WERI-Rb-1 (cell line): ENCODE data around the gene SEPSECS.

ENCODE experiments used
- DNase-seq: peaks from one replicate; pipeline ENCODE4 v3.0.0-alpha.2; 2020
- H3K27ac ChIP-seq: fragments of 250-450 bp; sonication (Bioruptor Pico); 2 replicates; pipeline ENCODE4 v1.5.1; 2020; ENCODE audit warnings: mild to moderate bottlenecking, moderate library complexity
- H3K27me3 ChIP-seq: fragments of 250-450 bp; sonication (Bioruptor Pico); 2 replicates; pipeline ENCODE4 v1.5.1; 2021; ENCODE audit warnings: mild to moderate bottlenecking, low read depth, moderate library complexity; ENCODE audit not compliant: insufficient read depth, severe bottlenecking
- H3K36me3 ChIP-seq: fragments of 250-450 bp; sonication (Bioruptor Pico); 2 replicates; pipeline ENCODE4 v1.5.1; 2020; ENCODE audit warnings: mild to moderate bottlenecking, moderate library complexity
- H3K4me3 ChIP-seq: 2 replicates; pipeline ENCODE4 v1.5.1; 2011; ENCODE audit warnings: low read depth, mild to moderate bottlenecking, control low read depth, low read length
- H3K9me3 ChIP-seq: fragments of 250-450 bp; sonication (Bioruptor Pico); 2 replicates; pipeline ENCODE4 v1.5.1; 2021; ENCODE audit warnings: mild to moderate bottlenecking, moderate library complexity; ENCODE audit not compliant: severe bottlenecking
- TF ChIP-seq, protein P1 (sequence below): IDR thresholded peaks from 2 replicates; pipeline ENCODE4 v1.5.1; 2011; ENCODE audit warnings: low read depth, mild to moderate bottlenecking, control low read depth, inconsistent platforms, low read length

SEPSECS gene

GRCh38 chr4:25154594-25155265, 5.5 kb downstream of the SEPSECS start:
- H3K4me3 ChIP-seq: no peak overlapping the region
- TF ChIP-seq, protein P1, sequence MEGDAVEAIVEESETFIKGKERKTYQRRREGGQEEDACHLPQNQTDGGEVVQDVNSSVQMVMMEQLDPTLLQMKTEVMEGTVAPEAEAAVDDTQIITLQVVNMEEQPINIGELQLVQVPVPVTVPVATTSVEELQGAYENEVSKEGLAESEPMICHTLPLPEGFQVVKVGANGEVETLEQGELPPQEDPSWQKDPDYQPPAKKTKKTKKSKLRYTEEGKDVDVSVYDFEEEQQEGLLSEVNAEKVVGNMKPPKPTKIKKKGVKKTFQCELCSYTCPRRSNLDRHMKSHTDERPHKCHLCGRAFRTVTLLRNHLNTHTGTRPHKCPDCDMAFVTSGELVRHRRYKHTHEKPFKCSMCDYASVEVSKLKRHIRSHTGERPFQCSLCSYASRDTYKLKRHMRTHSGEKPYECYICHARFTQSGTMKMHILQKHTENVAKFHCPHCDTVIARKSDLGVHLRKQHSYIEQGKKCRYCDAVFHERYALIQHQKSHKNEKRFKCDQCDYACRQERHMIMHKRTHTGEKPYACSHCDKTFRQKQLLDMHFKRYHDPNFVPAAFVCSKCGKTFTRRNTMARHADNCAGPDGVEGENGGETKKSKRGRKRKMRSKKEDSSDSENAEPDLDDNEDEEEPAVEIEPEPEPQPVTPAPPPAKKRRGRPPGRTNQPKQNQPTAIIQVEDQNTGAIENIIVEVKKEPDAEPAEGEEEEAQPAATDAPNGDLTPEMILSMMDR: no peak
- DNase-seq: no peak

DNA sequence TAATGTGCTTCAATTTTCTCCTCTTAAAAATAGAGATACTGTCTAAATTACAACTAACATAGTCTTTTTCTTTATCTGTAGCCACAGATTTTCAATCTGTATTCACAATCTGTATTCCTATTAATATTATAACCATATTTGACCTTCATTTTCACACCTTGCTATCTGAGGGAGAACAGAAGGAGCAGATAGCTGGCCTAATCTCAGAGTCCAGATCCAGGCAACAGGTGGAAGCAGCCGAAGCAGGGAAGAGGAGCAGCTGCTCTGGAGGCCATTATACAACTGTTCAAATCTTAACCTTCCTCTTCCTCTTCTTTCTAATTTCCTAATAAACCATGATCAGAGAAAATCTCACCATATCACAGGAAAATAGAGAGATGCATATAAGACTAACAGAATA, 14.2 kb downstream of the SEPSECS start:
- H3K4me3 ChIP-seq: no peak overlapping the region
- no peak overlapping the region for H3K27ac ChIP-seq
- H3K9me3 ChIP-seq: no peaks in the 10 kb centered on the region
- no peaks in the 10 kb centered on the region for H3K36me3 ChIP-seq
- no peaks in the 10 kb centered on the region for H3K27me3 ChIP-seq
- no peak for DNase-seq
- TF ChIP-seq, protein P1: no peak

More at GRCh38 chr4:25154594-25155265, 5.5 kb downstream of the SEPSECS start:
- peaks cover 6% of the 10 kb centered on the region; the same call in 1 of the 2 replicates for H3K36me3 ChIP-seq
- no peaks in the 10 kb centered on the region for H3K27me3 ChIP-seq
- no peaks in the 10 kb centered on the region for H3K9me3 ChIP-seq
- no peak overlapping the region for H3K27ac ChIP-seq

GRCh38 chr4:25144870-25145481, 15.3 kb downstream of the SEPSECS start:
- no peak for DNase-seq
- TF ChIP-seq, protein P1: peak; percentile 44
- Histone ChIP-seq H3K36me3 (no peaks in the 10 kb centered on the region), H3K9me3 (no peaks in the 10 kb centered on the region), H3K27me3 (no peaks in the 10 kb centered on the region), H3K27ac (no peak overlapping the region), H3K4me3 (no peak overlapping the region)

- H3K27ac ChIP-seq: no peak overlapping the region
- no peak overlapping the region for H3K4me3 ChIP-seq
- no peaks in the 10 kb centered on the region for H3K27me3 ChIP-seq
- DNase-seq: no peak
- TF ChIP-seq, protein P1: no peak
- H3K9me3 ChIP-seq: no peaks in the 10 kb centered on the region
- H3K36me3 ChIP-seq: no peaks in the 10 kb centered on the region
Measured at GRCh38 chr4:25142468-25142867, 17.8 kb downstream of the SEPSECS start.

- TF ChIP-seq, protein P1: no peak
- Histone ChIP-seq H3K4me3 (no peak overlapping the region), H3K27me3 (no peaks in the 10 kb centered on the region), H3K9me3 (no peaks in the 10 kb centered on the region), H3K27ac (no peak overlapping the region), H3K36me3 (no peaks in the 10 kb centered on the region)
- no peak for DNase-seq
Measured at GRCh38 chr4:25141592-25141991, 18.7 kb downstream of the SEPSECS start.
